ENCODE measurements around the gene KIF7. TPM values are rescaled to one million over a fixed set of nuclear protein-coding genes. Genes with fewer than 3 reads are reported as not detected.

KIF7 gene
- total and polyA plus RNA-seq, 2 of the 8 experiments (the other 6 are each of a cell fraction or from before 2014, with no cell fraction given) = 4.9 to 14.0 TPM

- TF ChIP-seq, protein P1, sequence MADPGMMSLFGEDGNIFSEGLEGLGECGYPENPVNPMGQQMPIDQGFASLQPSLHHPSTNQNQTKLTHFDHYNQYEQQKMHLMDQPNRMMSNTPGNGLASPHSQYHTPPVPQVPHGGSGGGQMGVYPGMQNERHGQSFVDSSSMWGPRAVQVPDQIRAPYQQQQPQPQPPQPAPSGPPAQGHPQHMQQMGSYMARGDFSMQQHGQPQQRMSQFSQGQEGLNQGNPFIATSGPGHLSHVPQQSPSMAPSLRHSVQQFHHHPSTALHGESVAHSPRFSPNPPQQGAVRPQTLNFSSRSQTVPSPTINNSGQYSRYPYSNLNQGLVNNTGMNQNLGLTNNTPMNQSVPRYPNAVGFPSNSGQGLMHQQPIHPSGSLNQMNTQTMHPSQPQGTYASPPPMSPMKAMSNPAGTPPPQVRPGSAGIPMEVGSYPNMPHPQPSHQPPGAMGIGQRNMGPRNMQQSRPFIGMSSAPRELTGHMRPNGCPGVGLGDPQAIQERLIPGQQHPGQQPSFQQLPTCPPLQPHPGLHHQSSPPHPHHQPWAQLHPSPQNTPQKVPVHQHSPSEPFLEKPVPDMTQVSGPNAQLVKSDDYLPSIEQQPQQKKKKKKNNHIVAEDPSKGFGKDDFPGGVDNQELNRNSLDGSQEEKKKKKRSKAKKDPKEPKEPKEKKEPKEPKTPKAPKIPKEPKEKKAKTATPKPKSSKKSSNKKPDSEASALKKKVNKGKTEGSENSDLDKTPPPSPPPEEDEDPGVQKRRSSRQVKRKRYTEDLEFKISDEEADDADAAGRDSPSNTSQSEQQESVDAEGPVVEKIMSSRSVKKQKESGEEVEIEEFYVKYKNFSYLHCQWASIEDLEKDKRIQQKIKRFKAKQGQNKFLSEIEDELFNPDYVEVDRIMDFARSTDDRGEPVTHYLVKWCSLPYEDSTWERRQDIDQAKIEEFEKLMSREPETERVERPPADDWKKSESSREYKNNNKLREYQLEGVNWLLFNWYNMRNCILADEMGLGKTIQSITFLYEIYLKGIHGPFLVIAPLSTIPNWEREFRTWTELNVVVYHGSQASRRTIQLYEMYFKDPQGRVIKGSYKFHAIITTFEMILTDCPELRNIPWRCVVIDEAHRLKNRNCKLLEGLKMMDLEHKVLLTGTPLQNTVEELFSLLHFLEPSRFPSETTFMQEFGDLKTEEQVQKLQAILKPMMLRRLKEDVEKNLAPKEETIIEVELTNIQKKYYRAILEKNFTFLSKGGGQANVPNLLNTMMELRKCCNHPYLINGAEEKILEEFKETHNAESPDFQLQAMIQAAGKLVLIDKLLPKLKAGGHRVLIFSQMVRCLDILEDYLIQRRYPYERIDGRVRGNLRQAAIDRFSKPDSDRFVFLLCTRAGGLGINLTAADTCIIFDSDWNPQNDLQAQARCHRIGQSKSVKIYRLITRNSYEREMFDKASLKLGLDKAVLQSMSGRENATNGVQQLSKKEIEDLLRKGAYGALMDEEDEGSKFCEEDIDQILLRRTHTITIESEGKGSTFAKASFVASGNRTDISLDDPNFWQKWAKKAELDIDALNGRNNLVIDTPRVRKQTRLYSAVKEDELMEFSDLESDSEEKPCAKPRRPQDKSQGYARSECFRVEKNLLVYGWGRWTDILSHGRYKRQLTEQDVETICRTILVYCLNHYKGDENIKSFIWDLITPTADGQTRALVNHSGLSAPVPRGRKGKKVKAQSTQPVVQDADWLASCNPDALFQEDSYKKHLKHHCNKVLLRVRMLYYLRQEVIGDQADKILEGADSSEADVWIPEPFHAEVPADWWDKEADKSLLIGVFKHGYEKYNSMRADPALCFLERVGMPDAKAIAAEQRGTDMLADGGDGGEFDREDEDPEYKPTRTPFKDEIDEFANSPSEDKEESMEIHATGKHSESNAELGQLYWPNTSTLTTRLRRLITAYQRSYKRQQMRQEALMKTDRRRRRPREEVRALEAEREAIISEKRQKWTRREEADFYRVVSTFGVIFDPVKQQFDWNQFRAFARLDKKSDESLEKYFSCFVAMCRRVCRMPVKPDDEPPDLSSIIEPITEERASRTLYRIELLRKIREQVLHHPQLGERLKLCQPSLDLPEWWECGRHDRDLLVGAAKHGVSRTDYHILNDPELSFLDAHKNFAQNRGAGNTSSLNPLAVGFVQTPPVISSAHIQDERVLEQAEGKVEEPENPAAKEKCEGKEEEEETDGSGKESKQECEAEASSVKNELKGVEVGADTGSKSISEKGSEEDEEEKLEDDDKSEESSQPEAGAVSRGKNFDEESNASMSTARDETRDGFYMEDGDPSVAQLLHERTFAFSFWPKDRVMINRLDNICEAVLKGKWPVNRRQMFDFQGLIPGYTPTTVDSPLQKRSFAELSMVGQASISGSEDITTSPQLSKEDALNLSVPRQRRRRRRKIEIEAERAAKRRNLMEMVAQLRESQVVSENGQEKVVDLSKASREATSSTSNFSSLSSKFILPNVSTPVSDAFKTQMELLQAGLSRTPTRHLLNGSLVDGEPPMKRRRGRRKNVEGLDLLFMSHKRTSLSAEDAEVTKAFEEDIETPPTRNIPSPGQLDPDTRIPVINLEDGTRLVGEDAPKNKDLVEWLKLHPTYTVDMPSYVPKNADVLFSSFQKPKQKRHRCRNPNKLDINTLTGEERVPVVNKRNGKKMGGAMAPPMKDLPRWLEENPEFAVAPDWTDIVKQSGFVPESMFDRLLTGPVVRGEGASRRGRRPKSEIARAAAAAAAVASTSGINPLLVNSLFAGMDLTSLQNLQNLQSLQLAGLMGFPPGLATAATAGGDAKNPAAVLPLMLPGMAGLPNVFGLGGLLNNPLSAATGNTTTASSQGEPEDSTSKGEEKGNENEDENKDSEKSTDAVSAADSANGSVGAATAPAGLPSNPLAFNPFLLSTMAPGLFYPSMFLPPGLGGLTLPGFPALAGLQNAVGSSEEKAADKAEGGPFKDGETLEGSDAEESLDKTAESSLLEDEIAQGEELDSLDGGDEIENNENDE (IDR thresholded peaks at IDR 0.05; ENCODE audit: insufficient replicate concordance, low read length) = no peak
These were observed 25.9 kb upstream of the KIF7 start (continued) for GRCh38 chr15:89681146-89681545.
